Mesendoderm (in vitro differentiated cells): ENCODE measurements around the gene AK8.

Experiments
- DNase-seq: peaks from one replicate; pipeline ENCODE4 v3.0.0; 2013
- H2AK5ac ChIP-seq: 2 replicates; pipeline ENCODE4 v1.6.1; 2013; ENCODE audit warnings: low read length, inconsistent platforms
- H2BK120ac ChIP-seq: 2 replicates; pipeline ENCODE4 v1.6.1; 2013; ENCODE audit warnings: low read depth, mild to moderate bottlenecking, low read length, moderate library complexity, mixed read lengths
- H2BK15ac ChIP-seq: replicated peaks from 2 replicates; pipeline ENCODE4 v1.6.1; 2013; ENCODE audit warnings: low read depth, mild to moderate bottlenecking, moderate library complexity
- H2BK5ac ChIP-seq: 2 replicates; pipeline ENCODE4 v1.6.1; 2013; ENCODE audit warnings: low read length, inconsistent platforms
- H3K18ac ChIP-seq: 2 replicates; pipeline ENCODE4 v1.6.1; 2013; ENCODE audit warnings: mild to moderate bottlenecking, low read length, mixed read lengths
- H3K23ac ChIP-seq: one replicate; pipeline ENCODE4 v1.6.1; 2013; ENCODE audit warnings: low read length
- H3K27ac ChIP-seq: 2 replicates; pipeline ENCODE4 v1.5.1; 2013; ENCODE audit warnings: low read depth, mild to moderate bottlenecking, inconsistent platforms, low read length, moderate library complexity
- H3K27me3 ChIP-seq: 2 replicates; pipeline ENCODE4 v1.6.1; 2013; ENCODE audit warnings: low read length, control low read depth, mild to moderate bottlenecking, inconsistent platforms; ENCODE audit not compliant: insufficient read depth, poor library complexity
- H3K36me3 ChIP-seq: 2 replicates; pipeline ENCODE4 v1.6.1; 2013; ENCODE audit warnings: low read length, inconsistent platforms; ENCODE audit not compliant: control insufficient read depth, insufficient read depth
- H3K4ac ChIP-seq: one replicate; pipeline ENCODE4 v1.6.1; 2013; ENCODE audit warnings: low read depth, mild to moderate bottlenecking, low read length, moderate library complexity
- H3K4me1 ChIP-seq: 2 replicates; pipeline ENCODE4 v1.6.1; 2013; ENCODE audit warnings: low read depth, low read length, inconsistent platforms; ENCODE audit not compliant: control insufficient read depth
- H3K4me2 ChIP-seq: 2 replicates; pipeline ENCODE4 v1.6.1; 2013; ENCODE audit warnings: low read length
- H3K4me3 ChIP-seq: 2 replicates; pipeline ENCODE4 v1.5.1; 2013; ENCODE audit warnings: mild to moderate bottlenecking, low read length
- H3K56ac ChIP-seq: one replicate; pipeline ENCODE4 v1.6.1; 2013; ENCODE audit warnings: low read length
- H3K79me1 ChIP-seq: 2 replicates; pipeline ENCODE4 v1.6.1; 2013; ENCODE audit warnings: low read length, inconsistent platforms
- H3K79me2 ChIP-seq: 2 replicates; pipeline ENCODE4 v1.6.1; 2013; ENCODE audit warnings: mild to moderate bottlenecking, low read length; ENCODE audit not compliant: control insufficient read depth, insufficient read depth
- H3K9ac ChIP-seq: 2 replicates; pipeline ENCODE4 v1.6.1; 2013; ENCODE audit warnings: low read length, inconsistent platforms
- H4K5ac ChIP-seq: one replicate; pipeline ENCODE4 v1.6.1; 2013; ENCODE audit warnings: low read length
- H4K8ac ChIP-seq: one replicate; pipeline ENCODE4 v1.6.1; 2013; ENCODE audit warnings: low read depth, mild to moderate bottlenecking, control low read depth, low read length, moderate library complexity
- WGBS: extraction: QIAGEN DNeasy Blood & Tissue Kit; methylation state at CpG from one replicate; pipeline ENCODE4 v1.1.7; 2013; ENCODE audit warnings: low lambda C conversion rate, missing lambda C conversion rate; ENCODE audit not compliant: insufficient coverage; ENCODE audit errors: extremely low coverage; 5-methylcytosine and 5-hydroxymethylcytosine counted together

AK8 gene

DNA sequence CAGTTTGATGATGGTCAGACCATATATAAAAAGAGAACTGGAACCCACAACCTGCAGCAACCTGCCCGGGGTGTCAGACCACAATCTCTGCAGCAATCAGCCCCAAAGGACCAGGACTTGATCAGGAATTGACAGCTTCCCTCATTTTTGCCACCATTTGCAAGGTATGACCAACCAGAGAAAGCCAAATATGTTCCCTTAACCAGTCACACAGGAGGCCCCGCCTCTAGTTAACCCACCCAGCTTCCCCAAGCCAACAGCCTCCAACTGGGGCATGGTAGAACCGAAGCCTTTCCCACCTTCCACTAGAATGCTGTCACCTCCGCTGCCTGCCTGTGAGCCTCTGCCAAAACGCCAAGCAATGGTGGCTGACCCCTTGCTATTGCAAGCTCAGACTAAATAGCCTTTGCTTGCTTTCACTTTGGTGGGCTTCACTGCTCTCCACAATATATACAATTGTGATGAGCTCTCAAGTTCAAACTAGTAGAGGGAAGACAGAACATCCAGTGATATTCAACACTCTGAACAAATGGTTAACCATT, 86.3 kb downstream of the AK8 start:
- Histone ChIP-seq H2BK5ac (no peak overlapping the region), H3K4me1 (no peaks in the 10 kb centered on the region), H3K79me1 (no peaks in the 10 kb centered on the region), H3K4me2 (no peak overlapping the region), H3K56ac (no peak overlapping the region), H3K79me2 (no peaks in the 10 kb centered on the region), H4K8ac (no peak overlapping the region), H3K18ac (no peak overlapping the region), H3K23ac (no peak overlapping the region), H3K9ac (no peak overlapping the region), H3K4ac (no peak overlapping the region), H3K27me3 (peaks cover 3% of the 10 kb centered on the region), H2BK120ac (no peak overlapping the region), H2AK5ac (no peak overlapping the region), H3K27ac (no peak overlapping the region), H3K36me3 (no peaks in the 10 kb centered on the region), H2BK15ac (no peak overlapping the region), H3K4me3 (no peak overlapping the region), H4K5ac (no peak overlapping the region)
- DNase-seq, result no peak
- WGBS, result no CpG with 5 or more reads among the region's 5 CpGs

DNA sequence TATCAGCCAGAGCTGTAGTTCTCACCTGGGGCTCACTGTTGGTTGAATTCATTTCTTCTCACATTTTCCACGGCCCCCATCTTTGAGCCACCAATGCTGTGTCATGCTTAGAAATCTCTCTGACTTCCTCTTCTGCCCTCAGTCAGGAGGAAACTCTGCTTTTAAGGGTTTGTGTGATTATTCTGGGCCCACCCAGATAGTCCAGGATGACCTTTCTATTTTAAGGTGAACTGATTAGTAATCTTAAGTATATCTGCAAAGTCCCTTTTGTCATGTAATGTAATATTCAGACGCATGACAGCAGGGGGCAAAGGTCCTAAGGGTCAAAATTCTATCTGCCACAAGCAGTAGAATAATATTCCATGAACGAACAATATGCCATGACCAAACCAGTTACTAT, 88.4 kb downstream of the AK8 start:
- H2BK5ac ChIP-seq, result no peak overlapping the region
- H3K4ac ChIP-seq, result no peak overlapping the region
- H4K8ac ChIP-seq, result no peak overlapping the region
- H2BK120ac ChIP-seq, result no peak overlapping the region
- no peaks in the 10 kb centered on the region for H3K79me1 ChIP-seq
- H3K4me2 ChIP-seq, result no peak overlapping the region
- no peak overlapping the region for H3K23ac ChIP-seq
- no peak overlapping the region for H3K56ac ChIP-seq
- H3K27ac ChIP-seq, result no peak overlapping the region
- no peaks in the 10 kb centered on the region for H3K36me3 ChIP-seq
- WGBS, result no CpG with 5 or more reads among the region's 3 CpGs
- no peak overlapping the region for H2AK5ac ChIP-seq
- no peak for DNase-seq
- H3K4me1 ChIP-seq, result no peaks in the 10 kb centered on the region
- H4K5ac ChIP-seq, result no peak overlapping the region
- no peak overlapping the region for H3K4me3 ChIP-seq
- H2BK15ac ChIP-seq, result no peak overlapping the region
- no peak overlapping the region for H3K18ac ChIP-seq
- no peak overlapping the region for H3K9ac ChIP-seq
- no peaks in the 10 kb centered on the region for H3K79me2 ChIP-seq
- H3K27me3 ChIP-seq, result peaks cover 3% of the 10 kb centered on the region

- H2AK5ac ChIP-seq, result no peak overlapping the region
- no peaks in the 10 kb centered on the region for H3K79me1 ChIP-seq
- H3K56ac ChIP-seq, result no peak overlapping the region
- no peak for DNase-seq
- H3K18ac ChIP-seq, result no peak overlapping the region
- H3K4me3 ChIP-seq, result no peak overlapping the region
- H2BK15ac ChIP-seq, result no peak overlapping the region
- no peak overlapping the region for H2BK120ac ChIP-seq
- H3K4ac ChIP-seq, result no peak overlapping the region
- H4K8ac ChIP-seq, result no peak overlapping the region
- H3K23ac ChIP-seq, result no peak overlapping the region
- no CpG with 5 or more reads among the region's 1 CpG for WGBS
- no peaks in the 10 kb centered on the region for H3K36me3 ChIP-seq
- H3K4me1 ChIP-seq, result no peaks in the 10 kb centered on the region
- no peak overlapping the region for H3K9ac ChIP-seq
- H4K5ac ChIP-seq, result no peak overlapping the region
- no peaks in the 10 kb centered on the region for H3K79me2 ChIP-seq
- no peak overlapping the region for H3K27ac ChIP-seq
- no peak overlapping the region for H3K4me2 ChIP-seq
- peaks cover 3% of the 10 kb centered on the region for H3K27me3 ChIP-seq
- no peak overlapping the region for H2BK5ac ChIP-seq
These were observed 89.7 kb downstream of the AK8 start for GRCh38 chr9:132788378-132788777.

GRCh38 chr9:132787748-132788159, 90.3 kb downstream of the AK8 start:
- no peak overlapping the region for H2BK15ac ChIP-seq
- no peak overlapping the region for H4K5ac ChIP-seq
- H3K4me2 ChIP-seq, result no peak overlapping the region
- no peak overlapping the region for H2AK5ac ChIP-seq
- no peak overlapping the region for H3K56ac ChIP-seq
- H4K8ac ChIP-seq, result no peak overlapping the region
- no peak for DNase-seq
- no peak overlapping the region for H2BK5ac ChIP-seq
- H3K23ac ChIP-seq, result no peak overlapping the region
- no peaks in the 10 kb centered on the region for H3K79me1 ChIP-seq
- no peaks in the 10 kb centered on the region for H3K36me3 ChIP-seq
- H3K79me2 ChIP-seq, result no peaks in the 10 kb centered on the region
- no peak overlapping the region for H3K27ac ChIP-seq
- WGBS, result no CpG with 5 or more reads among the region's 1 CpG
- H3K4me3 ChIP-seq, result no peak overlapping the region
- H3K27me3 ChIP-seq, result peaks cover 3% of the 10 kb centered on the region
- H3K4me1 ChIP-seq, result peaks cover under 1% of the 10 kb centered on the region
- no peak overlapping the region for H3K4ac ChIP-seq
- H3K9ac ChIP-seq, result no peak overlapping the region
- H3K18ac ChIP-seq, result no peak overlapping the region
- H2BK120ac ChIP-seq, result no peak overlapping the region

DNA sequence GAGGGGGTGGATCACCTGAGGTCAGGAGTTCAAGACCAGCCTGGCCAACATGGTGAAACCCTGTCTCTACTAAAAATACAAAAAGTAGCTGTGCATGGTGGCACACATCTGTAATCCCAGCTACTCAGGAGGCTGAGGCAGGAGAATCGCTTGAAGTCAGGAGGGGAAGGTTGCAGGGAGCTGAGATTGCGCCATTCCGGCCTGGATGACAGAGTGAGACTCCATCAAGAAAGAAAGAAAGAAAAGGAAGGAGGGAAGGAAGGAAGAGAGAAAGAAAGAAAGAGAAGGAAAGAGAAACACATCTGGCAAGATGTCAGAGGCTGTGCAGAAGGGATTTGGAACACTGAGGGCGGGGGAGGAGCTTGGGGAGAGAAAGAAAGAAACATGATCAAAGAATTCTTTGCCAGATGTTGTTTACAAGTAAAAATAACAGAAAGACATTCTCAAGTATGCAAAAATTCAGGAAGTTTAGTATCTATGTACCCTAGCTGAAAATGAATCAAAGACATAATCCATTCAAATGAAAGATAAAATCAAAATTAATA, 93.7 kb downstream of the AK8 start:
- no peak overlapping the region for H4K8ac ChIP-seq
- no peak overlapping the region for H3K4me3 ChIP-seq
- no peak overlapping the region for H3K4ac ChIP-seq
- H2BK5ac ChIP-seq, result no peak overlapping the region
- H2BK15ac ChIP-seq, result no peak overlapping the region
- H2BK120ac ChIP-seq, result no peak overlapping the region
- no peaks in the 10 kb centered on the region for H3K27me3 ChIP-seq
- no peak overlapping the region for H3K27ac ChIP-seq
- no peak for DNase-seq
- H3K9ac ChIP-seq, result no peak overlapping the region
- peaks cover 2% of the 10 kb centered on the region for H3K4me1 ChIP-seq
- no peak overlapping the region for H3K56ac ChIP-seq
- no peaks in the 10 kb centered on the region for H3K36me3 ChIP-seq
- no peak overlapping the region for H4K5ac ChIP-seq
- H3K79me1 ChIP-seq, result no peaks in the 10 kb centered on the region
- H3K23ac ChIP-seq, result no peak overlapping the region
- no peak overlapping the region for H2AK5ac ChIP-seq
- H3K18ac ChIP-seq, result no peak overlapping the region
- no peaks in the 10 kb centered on the region for H3K79me2 ChIP-seq
- H3K4me2 ChIP-seq, result no peak overlapping the region
- no CpG with 5 or more reads among the region's 4 CpGs for WGBS

DNA sequence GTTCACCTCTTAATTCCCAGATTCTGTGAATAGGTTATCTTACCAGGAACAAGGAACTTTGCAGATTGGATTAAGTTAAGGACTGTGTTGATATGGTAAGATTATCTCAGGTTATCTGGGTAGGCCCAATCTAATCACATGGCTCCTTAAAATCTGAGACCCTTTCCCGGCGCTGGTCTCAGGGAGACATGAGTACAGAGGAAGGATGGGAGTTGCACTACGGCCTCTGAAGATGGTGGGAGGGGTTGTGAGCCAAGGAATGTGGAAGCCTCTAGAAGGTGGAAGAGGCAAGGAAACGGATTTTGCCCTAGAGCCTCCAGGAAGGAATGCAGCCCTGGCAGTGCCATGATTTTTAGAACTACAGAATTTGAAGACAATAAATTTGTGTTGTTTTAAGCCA, 95.1 kb downstream of the AK8 start:
- Histone ChIP-seq H2BK120ac (no peak overlapping the region), H3K79me2 (no peaks in the 10 kb centered on the region), H2AK5ac (no peak overlapping the region), H4K8ac (no peak overlapping the region), H2BK5ac (no peak overlapping the region), H3K23ac (no peak overlapping the region), H3K4me1 (peaks cover 2% of the 10 kb centered on the region), H3K4me2 (no peak overlapping the region), H4K5ac (no peak overlapping the region), H3K9ac (no peak overlapping the region), H3K27me3 (no peaks in the 10 kb centered on the region), H3K18ac (no peak overlapping the region), H3K36me3 (no peaks in the 10 kb centered on the region), H3K4ac (no peak overlapping the region), H3K79me1 (no peaks in the 10 kb centered on the region), H2BK15ac (no peak overlapping the region), H3K56ac (no peak overlapping the region), H3K4me3 (no peak overlapping the region), H3K27ac (no peak overlapping the region)
- WGBS, result no CpG with 5 or more reads among the region's 4 CpGs
- peak; percentile 91 for DNase-seq
